GM18870 (cell line): ENCODE data around the gene SLC6A18.
"Not testable (repeated sequence)": the region's sequence is repeated elsewhere in the genome, so short reads cannot be mapped to it uniquely, and the experiment has no call there.

Experiments
- ATAC-seq: cut with Tn5 transposase; IDR thresholded peaks from one replicate; pipeline ENCODE4 v1.9.1; 2021; ENCODE audit warnings: moderate library complexity; ENCODE audit not compliant: unreplicated experiment

The SLC6A18 gene

DNA sequence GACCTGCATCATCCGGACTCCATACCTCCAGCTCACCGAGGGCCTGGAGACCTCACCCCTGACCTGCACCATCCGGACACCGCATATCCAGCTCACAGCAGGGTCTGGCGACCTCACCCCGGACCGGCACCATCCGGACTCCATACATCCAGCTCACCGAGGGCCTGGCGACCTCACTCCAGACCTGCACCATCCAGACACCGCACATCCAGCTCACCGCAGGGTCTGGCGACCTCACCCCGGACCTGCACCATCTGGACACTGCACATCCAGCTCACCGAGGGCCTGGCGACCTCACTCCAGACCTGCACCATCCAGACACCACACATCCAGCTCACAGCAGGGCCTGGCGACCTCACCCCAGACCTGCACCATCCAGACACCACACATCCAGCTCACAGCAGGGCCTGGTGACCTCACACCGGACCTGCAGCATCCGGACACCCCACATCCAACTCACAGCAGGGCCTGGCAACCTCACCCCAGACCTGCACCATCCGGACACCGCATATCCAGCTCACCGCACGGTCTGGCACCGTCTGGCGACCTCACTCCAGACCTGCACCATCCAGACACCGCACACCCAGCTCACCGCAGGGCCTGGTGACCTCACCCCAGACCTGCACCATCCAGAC is 59.3 kb downstream of the SLC6A18 start:
- not testable (repeated sequence) for ATAC-seq

DNA sequence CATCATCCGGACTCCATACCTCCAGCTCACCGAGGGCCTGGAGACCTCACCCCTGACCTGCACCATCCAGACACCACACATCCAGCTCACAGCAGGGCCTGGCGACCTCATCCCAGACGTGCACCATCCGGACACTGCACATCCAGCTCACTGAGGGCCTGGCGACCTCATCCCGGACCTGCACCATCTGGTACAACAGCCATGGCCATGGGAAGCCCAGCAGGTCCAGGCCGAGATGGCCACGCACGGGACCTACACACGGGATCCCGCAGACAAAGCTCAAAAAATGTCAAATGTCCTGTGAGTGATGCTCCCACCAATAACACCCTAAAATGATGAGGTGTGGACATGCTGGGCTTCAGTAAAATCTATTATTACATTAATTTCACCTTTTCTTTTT is 60.0 kb downstream of the SLC6A18 start:
- ATAC-seq: no peak

DNA sequence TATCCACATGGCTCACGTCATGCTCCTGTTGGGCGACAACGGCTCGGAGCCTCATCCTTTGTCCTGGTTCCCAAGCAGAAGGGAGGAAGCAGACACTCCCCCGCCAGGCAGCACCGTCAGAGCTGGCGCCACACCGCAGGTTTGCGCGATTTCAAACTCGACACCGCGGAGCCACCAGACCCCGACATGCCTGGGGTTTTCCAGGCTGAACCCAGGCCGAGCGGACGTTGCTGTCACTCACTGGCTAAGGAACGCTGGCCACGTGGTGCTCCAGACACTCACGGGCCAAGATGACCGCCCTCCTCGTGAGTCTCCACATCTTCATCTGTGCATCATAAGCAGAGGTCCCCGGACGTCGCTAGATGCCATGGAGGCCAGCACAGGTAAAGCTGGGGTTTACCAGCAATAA is 60.7 kb downstream of the SLC6A18 start:
- no peak for ATAC-seq

DNA sequence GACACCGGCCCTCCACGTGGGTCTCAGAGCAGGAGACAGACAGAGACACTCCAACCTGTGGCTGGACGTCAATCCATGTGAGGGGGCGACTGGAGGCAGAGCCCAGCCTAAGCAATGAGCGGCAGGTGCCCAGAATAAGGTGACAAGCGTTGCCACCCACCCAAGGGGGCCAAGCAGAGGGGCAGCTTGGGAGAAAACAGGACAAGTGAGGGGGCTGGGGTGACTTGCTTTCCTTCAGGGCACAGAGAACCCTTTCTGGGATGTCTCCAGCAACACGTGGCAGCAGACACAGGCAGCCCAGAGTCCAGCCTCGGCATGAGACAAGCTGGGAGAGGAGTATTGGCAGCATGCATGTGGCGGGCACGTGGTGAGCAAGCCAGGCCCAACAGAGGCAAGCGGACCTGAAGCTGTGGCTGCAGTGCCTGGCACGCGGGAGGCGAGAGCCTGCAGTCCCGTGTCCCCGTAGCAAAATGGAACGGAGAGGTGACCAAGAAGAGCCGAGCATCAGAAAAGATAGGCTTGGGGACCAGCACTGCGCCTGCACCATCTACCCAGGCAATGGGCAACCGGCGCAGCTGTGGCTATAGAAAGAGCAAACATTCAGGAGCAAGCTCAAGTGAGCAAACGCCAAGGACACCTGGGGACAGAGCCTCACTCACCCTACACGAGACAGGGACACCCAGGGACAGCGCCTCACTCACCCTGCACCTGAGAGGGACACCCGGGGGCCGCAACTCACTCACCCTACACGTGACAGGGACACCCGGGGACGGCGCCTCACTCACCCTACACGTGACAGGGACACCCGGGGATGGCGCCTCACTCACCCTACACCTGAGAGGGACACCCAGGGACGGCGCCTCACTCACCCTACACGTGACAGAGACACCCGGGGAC is 63.5 kb downstream of the SLC6A18 start:
- no peak for ATAC-seq

DNA sequence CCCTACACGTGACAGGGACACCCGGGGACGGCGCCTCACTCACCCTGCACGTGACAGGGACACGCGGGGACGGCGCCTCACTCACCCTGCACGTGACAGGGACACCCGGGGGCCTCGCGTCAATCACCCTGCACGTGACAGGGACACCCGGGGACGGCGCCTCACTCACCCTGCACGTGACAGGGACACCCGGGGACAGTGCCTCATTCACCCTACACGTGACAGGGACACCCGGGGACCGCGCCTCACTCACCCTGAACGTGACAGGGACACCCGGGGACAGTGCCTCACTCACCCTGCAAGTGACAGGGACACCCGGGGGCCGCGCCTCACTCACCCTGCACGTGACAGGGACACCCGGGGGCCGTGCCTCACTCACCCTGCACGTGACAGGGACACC is 64.4 kb downstream of the SLC6A18 start:
- not testable (repeated sequence) for ATAC-seq

DNA sequence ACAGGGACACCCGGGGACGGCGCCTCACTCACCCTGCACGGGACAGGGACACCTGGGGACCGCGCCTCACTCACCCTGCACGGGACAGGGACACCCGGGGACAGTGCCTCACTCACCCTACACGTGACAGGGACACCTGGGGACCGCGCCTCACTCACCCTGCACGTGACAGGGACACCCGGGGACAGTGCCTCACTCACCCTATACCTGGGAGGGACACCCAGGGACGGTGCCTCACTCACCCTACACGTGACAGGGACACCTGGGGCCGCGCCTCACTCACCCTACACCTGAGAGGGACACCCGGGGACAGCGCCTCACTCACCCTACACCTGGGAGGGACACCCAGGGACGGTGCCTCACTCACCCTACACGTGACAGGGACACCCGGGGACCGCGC is 65.8 kb downstream of the SLC6A18 start:
- ATAC-seq: not testable (repeated sequence)

DNA sequence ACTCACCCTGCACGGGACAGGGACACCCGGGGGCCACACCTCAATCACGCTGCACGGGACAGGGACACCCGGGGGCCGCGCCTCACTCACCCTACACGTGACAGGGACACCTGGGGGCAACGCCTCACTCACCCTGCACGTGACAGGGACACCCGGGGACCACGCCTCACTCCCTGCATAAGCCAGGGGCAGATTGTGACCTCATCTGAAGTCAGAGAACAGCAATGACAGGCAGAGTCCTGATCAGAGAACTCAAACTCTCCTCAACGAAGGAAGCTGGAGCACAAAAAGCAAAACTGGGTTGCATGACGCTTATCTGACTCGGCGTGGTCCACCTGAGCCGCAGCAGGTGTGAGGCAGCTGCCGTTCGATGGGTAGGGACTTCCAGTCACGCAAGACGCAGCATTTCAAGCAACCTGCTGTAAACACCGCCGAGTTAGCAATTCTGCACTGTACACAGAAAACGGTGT is 66.5 kb downstream of the SLC6A18 start:
- no peak for ATAC-seq

DNA sequence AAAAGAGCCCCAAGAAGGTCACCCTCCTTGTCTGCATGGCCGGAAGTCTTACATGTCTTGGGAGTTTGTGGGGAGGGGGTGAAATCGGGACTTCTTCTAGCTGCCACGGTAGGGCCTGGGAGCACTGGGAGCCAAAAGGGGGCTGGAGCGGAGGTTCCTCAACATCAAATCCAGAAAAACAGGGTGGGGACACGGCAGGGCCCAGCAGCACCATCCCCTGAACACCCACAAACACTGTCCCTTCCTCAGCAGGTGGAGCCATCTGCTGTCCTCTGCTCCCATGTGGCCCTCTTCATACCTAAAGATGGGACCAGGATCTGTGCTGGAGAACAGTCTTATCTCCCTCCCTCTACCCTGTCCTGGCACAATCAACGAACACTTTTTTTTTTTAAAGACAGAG is 67.0 kb downstream of the SLC6A18 start:
- ATAC-seq: no peak

DNA sequence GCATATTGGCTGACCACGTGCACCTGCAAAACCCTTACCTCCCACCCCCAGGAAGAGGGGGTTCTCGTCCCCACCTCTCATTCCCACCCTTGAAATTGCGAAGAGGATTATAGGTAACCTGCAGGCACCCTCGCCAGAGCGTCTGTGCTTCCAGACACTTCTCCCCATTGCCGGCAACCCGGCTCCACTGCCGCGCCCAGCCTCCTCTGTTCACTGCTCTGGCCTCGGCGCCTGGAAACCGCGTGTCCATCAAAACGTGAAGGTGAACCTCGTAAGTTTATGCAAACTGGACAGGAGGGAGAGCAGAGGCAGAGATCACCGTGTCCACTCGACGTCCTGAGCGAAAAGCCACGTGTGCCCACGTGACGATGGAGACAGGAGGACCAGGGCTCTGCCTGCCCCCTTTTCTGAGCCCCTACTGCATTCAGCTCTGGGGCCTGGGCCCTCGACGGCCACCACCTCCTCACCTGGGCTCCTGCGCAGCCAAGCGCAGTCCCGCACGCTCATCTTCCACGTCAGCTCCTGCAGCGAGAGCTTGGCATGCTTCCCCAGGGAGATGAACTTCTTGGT is 67.8 kb downstream of the SLC6A18 start:
- no peak for ATAC-seq

DNA sequence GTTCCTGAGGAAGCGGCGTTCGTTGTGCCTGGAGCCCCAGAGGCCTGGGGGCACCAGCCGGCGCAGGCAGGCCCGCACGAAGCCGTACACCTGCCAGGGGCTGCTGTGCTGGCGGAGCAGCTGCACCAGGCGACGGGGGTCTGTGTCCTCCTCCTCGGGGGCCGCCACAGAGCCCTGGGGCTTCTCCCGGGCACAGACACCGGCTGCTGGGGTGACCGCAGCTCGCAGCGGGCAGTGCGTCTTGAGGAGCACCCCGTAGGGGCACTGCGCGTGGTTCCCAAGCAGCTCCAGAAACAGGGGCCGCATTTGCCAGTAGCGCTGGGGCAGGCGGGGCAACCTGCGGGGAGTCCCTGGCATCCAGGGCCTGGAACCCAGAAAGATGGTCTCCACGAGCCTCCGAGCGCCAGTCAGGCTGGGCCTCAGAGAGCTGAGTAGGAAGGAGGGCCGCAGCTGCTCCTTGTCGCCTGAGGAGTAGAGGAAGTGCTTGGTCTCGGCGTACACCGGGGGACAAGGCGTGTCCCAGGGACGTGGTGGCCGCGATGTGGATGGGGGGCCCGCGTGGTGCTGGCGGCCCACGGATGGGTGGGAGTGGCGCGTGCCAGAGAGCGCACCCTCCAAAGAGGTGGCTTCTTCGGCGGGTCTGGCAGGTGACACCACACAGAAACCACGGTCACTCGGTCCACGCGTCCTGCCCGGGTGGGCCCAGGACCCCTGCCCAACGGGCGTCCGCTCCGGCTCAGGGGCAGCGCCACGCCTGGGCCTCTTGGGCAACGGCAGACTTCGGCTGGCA is 68.4 kb downstream of the SLC6A18 start:
- no peak for ATAC-seq

DNA sequence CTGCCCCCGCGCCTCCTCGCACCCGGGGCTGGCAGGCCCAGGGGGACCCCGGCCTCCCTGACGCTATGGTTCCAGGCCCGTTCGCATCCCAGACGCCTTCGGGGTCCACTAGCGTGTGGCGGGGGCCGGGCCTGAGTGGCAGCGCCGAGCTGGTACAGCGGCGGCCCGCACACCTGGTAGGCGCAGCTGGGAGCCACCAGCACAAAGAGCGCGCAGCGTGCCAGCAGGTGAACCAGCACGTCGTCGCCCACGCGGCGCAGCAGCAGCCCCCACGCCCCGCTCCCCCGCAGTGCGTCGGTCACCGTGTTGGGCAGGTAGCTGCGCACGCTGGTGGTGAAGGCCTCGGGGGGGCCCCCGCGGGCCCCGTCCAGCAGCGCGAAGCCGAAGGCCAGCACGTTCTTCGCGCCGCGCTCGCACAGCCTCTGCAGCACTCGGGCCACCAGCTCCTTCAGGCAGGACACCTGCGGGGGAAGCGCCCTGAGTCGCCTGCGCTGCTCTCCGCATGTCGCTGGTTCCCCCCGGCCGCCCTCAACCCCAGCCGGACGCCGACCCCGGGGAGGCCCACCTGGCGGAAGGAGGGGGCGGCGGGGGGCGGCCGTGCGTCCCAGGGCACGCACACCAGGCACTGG is 69.1 kb downstream of the SLC6A18 start:
- no peak for ATAC-seq

DNA sequence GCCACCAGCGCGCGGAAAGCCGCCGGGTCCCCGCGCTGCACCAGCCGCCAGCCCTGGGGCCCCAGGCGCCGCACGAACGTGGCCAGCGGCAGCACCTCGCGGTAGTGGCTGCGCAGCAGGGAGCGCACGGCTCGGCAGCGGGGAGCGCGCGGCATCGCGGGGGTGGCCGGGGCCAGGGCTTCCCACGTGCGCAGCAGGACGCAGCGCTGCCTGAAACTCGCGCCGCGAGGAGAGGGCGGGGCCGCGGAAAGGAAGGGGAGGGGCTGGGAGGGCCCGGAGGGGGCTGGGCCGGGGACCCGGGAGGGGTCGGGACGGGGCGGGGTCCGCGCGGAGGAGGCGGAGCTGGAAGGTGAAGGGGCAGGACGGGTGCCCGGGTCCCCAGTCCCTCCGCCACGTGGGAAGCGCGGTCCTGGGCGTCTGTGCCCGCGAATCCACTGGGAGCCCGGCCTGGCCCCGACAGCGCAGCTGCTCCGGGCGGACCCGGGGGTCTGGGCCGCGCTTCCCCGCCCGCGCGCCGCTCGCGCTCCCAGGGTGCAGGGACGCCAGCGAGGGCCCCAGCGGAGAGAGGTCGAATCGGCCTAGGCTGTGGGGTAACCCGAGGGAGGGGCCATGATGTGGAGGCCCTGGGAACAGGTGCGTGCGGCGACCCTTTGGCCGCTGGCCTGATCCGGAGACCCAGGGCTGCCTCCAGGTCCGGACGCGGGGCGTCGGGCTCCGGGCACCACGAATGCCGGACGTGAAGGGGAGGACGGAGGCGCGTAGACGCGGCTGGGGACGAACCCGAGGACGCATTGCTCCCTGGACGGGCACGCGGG is 69.9 kb downstream of the SLC6A18 start, which contains the start of gene TERT:
Gene TERT, minus strand, starts transcription at position 234 of the 815 bp plus-strand sequence. Its CDS starts 79 bp downstream, at position 155.
- no peak for ATAC-seq

DNA sequence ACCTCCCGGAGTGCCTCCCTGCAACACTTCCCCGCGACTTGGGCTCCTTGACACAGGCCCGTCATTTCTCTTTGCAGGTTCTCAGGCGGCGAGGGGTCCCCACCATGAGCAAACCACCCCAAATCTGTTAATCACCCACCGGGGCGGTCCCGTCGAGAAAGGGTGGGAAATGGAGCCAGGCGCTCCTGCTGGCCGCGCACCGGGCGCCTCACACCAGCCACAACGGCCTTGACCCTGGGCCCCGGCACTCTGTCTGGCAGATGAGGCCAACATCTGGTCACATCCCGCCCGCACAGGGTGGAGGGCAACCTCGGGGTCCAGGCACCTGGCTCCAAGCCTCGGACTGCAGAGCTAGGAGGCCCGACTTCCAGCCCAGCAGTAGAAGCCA is 70.5 kb downstream of the SLC6A18 start:
- no peak for ATAC-seq
